Nephron (organoid): ENCODE measurements around the gene DGKD.

Source experiments
- H3K27ac Mint-ChIP-seq, 3 experiments: 2 replicates each; pipeline ENCODE4 v1.8.0; 2020; ENCODE audit warnings: mixed read lengths in 3 of 3, mild to moderate bottlenecking in 2 of 3, moderate library complexity in 1 of 3
- H3K27me3 Mint-ChIP-seq: 2 replicates; pipeline ENCODE4 v1.8.0; 2021; ENCODE audit warnings: low read depth, mild to moderate bottlenecking, moderate library complexity, mixed read lengths
- H3K36me3 Mint-ChIP-seq: 2 replicates; pipeline ENCODE4 v1.8.0; 2020; ENCODE audit warnings: low read depth, mixed read lengths
- H3K4me1 Mint-ChIP-seq: 2 replicates; pipeline ENCODE4 v1.8.0; 2020; ENCODE audit warnings: mixed read lengths
- H3K4me3 Mint-ChIP-seq, 3 experiments: 2 replicates each; pipeline ENCODE4 v1.8.0; 2020; ENCODE audit warnings: mild to moderate bottlenecking in 3 of 3, mixed read lengths in 3 of 3, moderate library complexity in 2 of 3
- H3K9me3 Mint-ChIP-seq: 2 replicates; pipeline ENCODE4 v1.8.0; 2020; ENCODE audit warnings: mixed read lengths
- TF ChIP-seq, protein P1 (sequence below), 3 experiments: fragments of 200-600 bp; sonication (generic); IDR thresholded peaks; one replicate each; pipeline ENCODE4 v1.5.0; 2021; ENCODE audit warnings: antibody characterized with exemption in 3 of 3; ENCODE audit not compliant: unreplicated experiment in 3 of 3

The DGKD gene

DNA sequence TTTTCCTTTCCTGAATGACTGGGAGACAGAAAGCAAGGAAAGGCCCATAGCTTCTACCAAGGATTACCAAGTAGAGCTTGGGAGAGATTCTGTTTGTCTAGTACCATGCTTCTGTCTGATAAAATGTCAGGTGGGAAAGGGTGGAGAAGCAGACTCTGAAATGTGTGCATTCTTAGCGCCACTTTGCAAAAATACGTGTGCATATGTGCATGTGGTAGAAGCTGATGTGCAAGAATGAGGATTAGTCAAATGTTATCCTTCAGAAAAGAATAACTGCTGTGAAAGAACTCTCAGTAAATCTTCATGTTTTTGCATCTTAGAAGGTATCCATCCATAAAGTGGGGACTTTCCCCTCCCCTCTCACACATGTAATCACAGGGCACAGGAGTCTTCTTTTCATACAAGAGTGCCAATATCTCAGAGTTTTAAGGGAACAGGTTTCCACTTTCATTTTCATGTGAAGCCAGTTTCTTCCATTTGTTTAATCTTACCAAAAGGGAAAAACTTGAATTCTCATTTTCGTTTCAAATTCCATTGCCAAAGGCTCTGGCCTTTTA, 15.4 kb upstream of the DGKD start:
- peaks cover 6% of the 10 kb centered on the region for H3K9me3 Mint-ChIP-seq
- no peaks in the 10 kb centered on the region for H3K27me3 Mint-ChIP-seq
- H3K36me3 Mint-ChIP-seq = no peaks in the 10 kb centered on the region
- TF ChIP-seq, protein P1, sequence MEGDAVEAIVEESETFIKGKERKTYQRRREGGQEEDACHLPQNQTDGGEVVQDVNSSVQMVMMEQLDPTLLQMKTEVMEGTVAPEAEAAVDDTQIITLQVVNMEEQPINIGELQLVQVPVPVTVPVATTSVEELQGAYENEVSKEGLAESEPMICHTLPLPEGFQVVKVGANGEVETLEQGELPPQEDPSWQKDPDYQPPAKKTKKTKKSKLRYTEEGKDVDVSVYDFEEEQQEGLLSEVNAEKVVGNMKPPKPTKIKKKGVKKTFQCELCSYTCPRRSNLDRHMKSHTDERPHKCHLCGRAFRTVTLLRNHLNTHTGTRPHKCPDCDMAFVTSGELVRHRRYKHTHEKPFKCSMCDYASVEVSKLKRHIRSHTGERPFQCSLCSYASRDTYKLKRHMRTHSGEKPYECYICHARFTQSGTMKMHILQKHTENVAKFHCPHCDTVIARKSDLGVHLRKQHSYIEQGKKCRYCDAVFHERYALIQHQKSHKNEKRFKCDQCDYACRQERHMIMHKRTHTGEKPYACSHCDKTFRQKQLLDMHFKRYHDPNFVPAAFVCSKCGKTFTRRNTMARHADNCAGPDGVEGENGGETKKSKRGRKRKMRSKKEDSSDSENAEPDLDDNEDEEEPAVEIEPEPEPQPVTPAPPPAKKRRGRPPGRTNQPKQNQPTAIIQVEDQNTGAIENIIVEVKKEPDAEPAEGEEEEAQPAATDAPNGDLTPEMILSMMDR (IDR thresholded peaks at IDR 0.05; ENCODE audit: unreplicated experiment in 3 of 3) = no peak
- no peak overlapping the region for H3K4me3 Mint-ChIP-seq
- H3K27ac Mint-ChIP-seq = no peak overlapping the region
- H3K4me1 Mint-ChIP-seq = no peaks in the 10 kb centered on the region

DNA sequence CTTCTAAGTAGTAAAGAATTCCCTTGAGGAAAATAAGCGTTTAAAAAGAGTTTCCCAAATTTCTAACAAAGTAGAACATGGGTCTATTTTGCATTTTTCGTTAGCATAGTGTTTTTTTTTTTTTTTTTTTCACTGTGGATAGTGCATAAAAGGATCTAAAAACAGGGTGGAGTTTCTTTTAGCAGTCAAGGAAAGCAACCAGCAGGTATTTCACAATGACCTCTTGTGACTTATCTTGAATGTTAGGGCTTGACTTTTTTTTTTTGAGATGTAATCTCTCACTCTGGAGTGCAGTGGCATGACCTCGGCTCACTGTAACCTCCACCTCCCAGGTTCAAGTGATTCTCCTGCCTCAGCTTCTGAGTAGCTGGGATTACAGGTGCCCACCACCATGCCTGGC, 14.9 kb upstream of the DGKD start:
- no peak overlapping the region for H3K4me3 Mint-ChIP-seq
- TF ChIP-seq, protein P1 (IDR thresholded peaks at IDR 0.05; ENCODE audit: unreplicated experiment in 3 of 3) = no peak
- no peak overlapping the region for H3K27ac Mint-ChIP-seq
- no peaks in the 10 kb centered on the region for H3K4me1 Mint-ChIP-seq
- H3K9me3 Mint-ChIP-seq = peaks cover 6% of the 10 kb centered on the region
- no peaks in the 10 kb centered on the region for H3K36me3 Mint-ChIP-seq
- H3K27me3 Mint-ChIP-seq = no peaks in the 10 kb centered on the region

DNA sequence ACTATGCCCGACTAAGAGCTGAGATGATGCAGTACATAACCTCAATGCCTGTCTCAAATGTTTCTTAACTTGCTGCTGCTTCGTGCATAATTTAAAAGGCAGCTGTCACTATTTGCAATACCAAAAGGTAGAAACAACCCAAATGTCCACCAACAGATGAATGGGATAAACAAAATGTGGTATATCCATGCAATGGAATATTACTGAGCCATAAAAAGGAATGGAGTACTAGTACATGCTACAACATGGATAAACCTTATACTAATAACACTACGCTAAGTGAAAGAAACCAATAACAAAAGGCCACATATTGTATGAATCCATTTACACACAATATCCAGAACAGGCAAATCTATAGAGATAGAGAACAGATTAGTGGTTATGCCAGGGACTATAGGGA, 13.0 kb upstream of the DGKD start:
- TF ChIP-seq, protein P1 (IDR thresholded peaks at IDR 0.05; ENCODE audit: unreplicated experiment in 3 of 3) = no peak
- Mint-ChIP-seq H3K4me1 (no peaks in the 10 kb centered on the region), H3K4me3 (no peak overlapping the region), H3K27ac (no peak overlapping the region), H3K9me3 (peaks cover 6% of the 10 kb centered on the region), H3K36me3 (no peaks in the 10 kb centered on the region), H3K27me3 (no peaks in the 10 kb centered on the region)

DNA sequence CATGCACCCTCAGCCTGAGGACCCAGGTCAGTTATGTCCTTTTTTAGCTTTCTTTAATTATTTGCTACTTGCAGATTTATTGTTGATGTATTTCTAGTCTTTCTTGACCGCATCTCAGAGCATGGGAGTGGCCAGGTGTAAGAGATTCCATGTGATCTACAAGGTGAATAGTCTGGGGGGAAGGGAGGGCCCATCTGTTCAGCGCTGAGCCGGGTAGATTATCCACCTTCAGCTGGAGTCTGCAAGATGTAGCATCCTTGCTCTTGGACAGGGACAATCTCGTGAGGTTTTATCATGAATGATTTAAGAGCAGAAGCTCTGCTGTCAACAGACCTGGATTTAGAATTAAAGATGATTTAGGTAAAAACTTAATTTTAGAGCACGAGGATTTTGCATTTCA, 12.0 kb upstream of the DGKD start:
- no peaks in the 10 kb centered on the region for H3K27me3 Mint-ChIP-seq
- no peak overlapping the region for H3K27ac Mint-ChIP-seq
- peaks cover 6% of the 10 kb centered on the region for H3K9me3 Mint-ChIP-seq
- H3K36me3 Mint-ChIP-seq = no peaks in the 10 kb centered on the region
- no peak overlapping the region for H3K4me3 Mint-ChIP-seq
- no peaks in the 10 kb centered on the region for H3K4me1 Mint-ChIP-seq
- TF ChIP-seq, protein P1 (IDR thresholded peaks at IDR 0.05; ENCODE audit: unreplicated experiment in 3 of 3) = no peak

DNA sequence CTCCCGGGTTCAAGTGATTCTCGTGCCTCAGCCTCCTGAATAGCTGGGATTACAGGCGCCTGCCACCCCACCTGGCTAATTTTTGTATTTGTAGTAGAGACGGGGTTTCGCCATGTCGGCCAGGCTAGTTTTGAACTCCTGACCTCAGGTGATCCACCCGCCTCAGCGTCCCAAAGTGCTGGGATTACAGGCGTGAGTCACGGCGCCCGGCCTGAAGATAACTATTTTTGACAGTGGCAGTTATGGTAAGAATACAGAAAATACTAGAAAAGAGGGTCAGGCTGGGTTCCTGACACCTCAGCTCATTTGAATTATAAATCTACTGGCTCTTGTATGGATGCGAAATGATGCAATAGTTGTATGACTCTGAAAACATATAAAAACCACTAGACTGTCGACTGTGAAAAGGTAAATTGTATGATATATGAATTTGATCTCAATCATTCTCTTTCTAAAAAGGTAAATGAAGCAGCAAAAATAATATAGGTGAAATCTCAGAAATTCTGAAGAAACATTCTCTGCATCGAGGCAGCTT, 11.1 kb upstream of the DGKD start:
- TF ChIP-seq, protein P1 (IDR thresholded peaks at IDR 0.05; ENCODE audit: unreplicated experiment in 3 of 3) = no peak
- peaks cover 6% of the 10 kb centered on the region for H3K9me3 Mint-ChIP-seq
- no peaks in the 10 kb centered on the region for H3K36me3 Mint-ChIP-seq
- peaks cover 2% of the 10 kb centered on the region for H3K27me3 Mint-ChIP-seq
- peaks cover 9% of the 10 kb centered on the region for H3K4me1 Mint-ChIP-seq
- H3K4me3 Mint-ChIP-seq = no peak overlapping the region
- H3K27ac Mint-ChIP-seq = no peak overlapping the region

DNA sequence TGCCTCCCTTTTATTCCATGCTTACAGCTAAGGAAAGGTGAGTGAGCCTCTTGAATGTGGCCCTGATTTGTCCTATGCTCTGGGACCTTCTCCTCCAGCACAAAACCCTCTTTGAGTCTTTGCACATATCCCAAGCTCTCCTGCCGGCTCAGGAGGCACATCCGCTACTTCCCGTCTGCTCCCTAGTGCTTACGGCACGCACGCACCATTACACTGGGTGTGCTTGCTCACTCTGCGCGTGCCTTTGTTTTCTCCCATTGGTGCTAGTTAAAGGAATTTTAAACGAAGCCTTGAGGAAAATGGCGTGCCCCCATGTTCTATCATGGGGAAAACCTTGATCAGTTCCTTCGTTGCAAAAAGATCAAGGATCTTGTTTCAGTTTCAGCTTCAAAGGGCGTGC, 7.9 kb upstream of the DGKD start:
- Mint-ChIP-seq H3K4me1 (peaks cover 33% of the 10 kb centered on the region), H3K27me3 (peaks cover 15% of the 10 kb centered on the region), H3K27ac (no peak overlapping the region), H3K4me3 (no peak overlapping the region), H3K36me3 (no peaks in the 10 kb centered on the region), H3K9me3 (peaks cover 5% of the 10 kb centered on the region)
- TF ChIP-seq, protein P1 (IDR thresholded peaks at IDR 0.05; ENCODE audit: unreplicated experiment in 3 of 3) = no peak
